HepG2 (cell line): ENCODE data around the gene SERPINB1. TPM values are rescaled to one million over a fixed set of nuclear protein-coding genes. Genes with fewer than 3 reads are reported as not detected.
A peak's percentile ranks its signal among the peaks of the same experiment; 100 is the strongest.

Experiments
- ATF2 ChIP-seq: sonication (generic); formaldehyde crosslinking; IDR thresholded peaks from 2 replicates; pipeline ENCODE4 v1.4.0; 2020; ENCODE audit warnings: missing genetic modification reagents
- MED1 ChIP-seq: sonication (generic); formaldehyde crosslinking; IDR thresholded peaks from 2 replicates; pipeline ENCODE4 v1.4.0; 2020; ENCODE audit warnings: missing genetic modification reagents
- MYC ChIP-seq: sonication (generic); formaldehyde crosslinking; IDR thresholded peaks from 2 replicates; pipeline ENCODE4 v1.9.0; 2021; ENCODE audit warnings: missing genetic modification reagents, borderline replicate concordance
- NAIF1 ChIP-seq: sonication (generic); formaldehyde crosslinking; IDR thresholded peaks from 2 replicates; pipeline ENCODE4 v1.5.0; 2020; ENCODE audit warnings: mild to moderate bottlenecking, missing genetic modification reagents, borderline replicate concordance
- POGZ ChIP-seq: sonication (generic); formaldehyde crosslinking; IDR thresholded peaks from 2 replicates; pipeline ENCODE4 v1.4.0; 2020; ENCODE audit warnings: mild to moderate bottlenecking, missing genetic modification reagents
- REPIN1 ChIP-seq: sonication (generic); formaldehyde crosslinking; IDR thresholded peaks from 2 replicates; pipeline ENCODE4 v1.8.0; 2022; ENCODE audit warnings: missing genetic modification reagents, low read depth, mild to moderate bottlenecking, borderline replicate concordance
- REXO4 ChIP-seq: sonication (generic); formaldehyde crosslinking; IDR thresholded peaks from 2 replicates; pipeline ENCODE4 v1.8.0; 2022; ENCODE audit warnings: missing genetic modification reagents, mild to moderate bottlenecking, borderline replicate concordance
- RFX3 ChIP-seq: IDR thresholded peaks from 2 replicates; pipeline ENCODE4 v1.6.1; 2016; ENCODE audit warnings: missing biosample characterization, missing genetic modification reagents
- TFDP1 ChIP-seq: IDR thresholded peaks from 2 replicates; pipeline ENCODE4 v1.6.1; 2016; ENCODE audit warnings: missing compliant biosample characterization, missing genetic modification reagents, borderline replicate concordance
- THAP7 ChIP-seq: sonication (generic); formaldehyde crosslinking; IDR thresholded peaks from 2 replicates; pipeline ENCODE4 v1.8.1; 2023; ENCODE audit warnings: mild to moderate bottlenecking, missing genetic modification reagents
- TIGD3 ChIP-seq: sonication (generic); formaldehyde crosslinking; IDR thresholded peaks from 2 replicates; pipeline ENCODE4 v1.5.1; 2020; ENCODE audit warnings: mild to moderate bottlenecking, missing genetic modification reagents, borderline replicate concordance
- TOPORS ChIP-seq: sonication (generic); formaldehyde crosslinking; IDR thresholded peaks from 2 replicates; pipeline ENCODE4 v1.8.0; 2023; ENCODE audit warnings: mild to moderate bottlenecking, missing genetic modification reagents
- TSC22D2 ChIP-seq: sonication (generic); formaldehyde crosslinking; IDR thresholded peaks from 2 replicates; pipeline ENCODE4 v1.5.1; 2020; ENCODE audit warnings: missing genetic modification reagents, mild to moderate bottlenecking, borderline replicate concordance
- YY1 ChIP-seq: IDR thresholded peaks from 2 replicates; pipeline ENCODE4 v1.6.1; 2011; ENCODE audit warnings: low read length, low read depth, moderate library complexity, mild to moderate bottlenecking; ENCODE audit not compliant: insufficient read depth, insufficient replicate concordance
- ZBTB14 ChIP-seq: sonication (generic); formaldehyde crosslinking; IDR thresholded peaks from 2 replicates; pipeline ENCODE4 v1.4.0; 2020; ENCODE audit warnings: missing genetic modification reagents
- ZIK1 ChIP-seq: sonication (generic); formaldehyde crosslinking; IDR thresholded peaks from 2 replicates; pipeline ENCODE4 v1.5.0; 2020; ENCODE audit warnings: mild to moderate bottlenecking, low read depth, missing genetic modification reagents, borderline replicate concordance
- ZNF639 ChIP-seq: conservative IDR thresholded peaks from 2 replicates; pipeline ENCODE4 v1.6.1; 2018; ENCODE audit warnings: missing genetic modification reagents
- ZNF660 ChIP-seq: sonication (generic); formaldehyde crosslinking; IDR thresholded peaks from 2 replicates; pipeline ENCODE4 v1.5.1; 2020; ENCODE audit warnings: mild to moderate bottlenecking, low read depth, missing genetic modification reagents, borderline replicate concordance
- ZNF749 ChIP-seq: sonication (generic); formaldehyde crosslinking; IDR thresholded peaks from 2 replicates; pipeline ENCODE4 v1.8.0; 2022; ENCODE audit warnings: mild to moderate bottlenecking, missing genetic modification reagents, moderate library complexity, borderline replicate concordance
- polyA plus RNA-seq, 8 experiments: library from polyadenylated mRNA; depleted of rRNA in 3 of 8; stranded (reverse) in 7 of 8; unstranded in 1 of 8; fragments of >200 nt; fragmentation: Illumina TruSeq in 4 of 8; extraction: Trizol in 4 of 8; gene quantifications; 2 replicates each; pipeline versions ENCODE4 v1.2.1 to v1.2.3, GENCODE V29; 2011 to 2016; ENCODE audit warnings: low read depth in 4 of 8, missing spikeins in 1 of 8, mixed read lengths in 1 of 8; ENCODE audit not compliant: insufficient read depth in 1 of 8
- total RNA-seq, 5 experiments: library from RNA; depleted of rRNA; stranded (reverse); fragments of >200 nt; fragmentation: Illumina TruSeq; extraction: Trizol; gene quantifications; 2 replicates each; pipeline ENCODE4 v1.2.3, GENCODE V29; 2016; ENCODE audit warnings: low read depth in 1 of 5

SERPINB1 gene
- total and polyA plus RNA-seq, 2 of the 13 experiments (the other 11 are each of a cell fraction or from before 2014, with no cell fraction given), result 41.4 to 60.5 TPM

- TF ChIP-seq REXO4 (CRISPR knock-in tag) (no peak), TSC22D2 (CRISPR knock-in tag) (peak; percentile 86; the same call in 1 of the 2 replicates), TFDP1 (CRISPR knock-in tag) (peak; percentile 88; the same call in 1 of the 2 replicates), TIGD3 (CRISPR knock-in tag) (no peak), MYC (peak; percentile 91), THAP7 (CRISPR knock-in tag) (peak; percentile 81; the same call in 1 of the 2 replicates), ZNF639 (CRISPR knock-in tag) (peak; percentile 95), POGZ (CRISPR knock-in tag) (peak; percentile 93), ZBTB14 (CRISPR knock-in tag) (peak; percentile 56; the same call in 1 of the 2 replicates), MED1 (CRISPR knock-in tag) (peak; percentile 89), RFX3 (no peak), TOPORS (CRISPR knock-in tag) (peak; percentile 82), ATF2 (CRISPR knock-in tag) (0 out of 2 replicates have a peak, but pooled peaks have one; percentile 27), REPIN1 (CRISPR knock-in tag) (peak; percentile 93), YY1 (peak; percentile 55), ZNF749 (CRISPR knock-in tag) (peak; percentile 55), NAIF1 (CRISPR knock-in tag) (no peak; the same call in 1 of the 2 replicates), ZIK1 (CRISPR knock-in tag) (peak; percentile 57; the same call in 1 of the 2 replicates), ZNF660 (CRISPR knock-in tag) (no peak)
Measured at GRCh38 chr6:2841264-2842138, at the start of gene SERPINB1 (continued).
